A673 (cell line): Measurements from ENCODE around the gene PLAAT4. TPM values are rescaled to one million over a fixed set of nuclear protein-coding genes. Genes with fewer than 3 reads are reported as not detected.

ENCODE experiments used
- BruUV-seq: library from RNA; stranded (reverse); fragments of 400-500 nt; replicated peaks from 2 replicates; lab custom pipeline; 2021; lab: Mats Ljungman, UMichigan
- CTCF ChIA-PET: fragments of 300-600 bp; sonication (Branson Sonifier 250); formaldehyde crosslinking; loops from one replicate; lab custom pipeline; 2022; ENCODE audit warnings: antibody characterized with exemption; lab: Charles Lee
- POLR2A ChIA-PET: fragments of 300-600 bp; sonication (Branson Sonifier 250); formaldehyde crosslinking; loops from one replicate; lab custom pipeline; 2022; ENCODE audit warnings: antibody characterized with exemption; ENCODE audit not compliant: low non-redundant PET; lab: Charles Lee
- DNase-seq: peaks from one replicate; pipeline ENCODE4 v3.0.0-alpha.2; 2015; ENCODE audit warnings: low spot score
- H3K27ac ChIP-seq: fragments of 200-600 bp; sonication (generic); 2 replicates; pipeline ENCODE4 v1.5.1; 2016; ENCODE audit warnings: mixed run types, low read depth, mild to moderate bottlenecking, mixed read lengths, antibody characterized with exemption, low read length; ENCODE audit not compliant: poor library complexity, severe bottlenecking
- H3K27me3 ChIP-seq: fragments of 200-600 bp; sonication (generic); replicated peaks from 2 replicates; pipeline ENCODE4 v1.6.1; 2017; ENCODE audit warnings: mixed run types, low read depth, mild to moderate bottlenecking, mixed read lengths, antibody characterized with exemption, low read length; ENCODE audit not compliant: insufficient read depth, poor library complexity
- H3K36me3 ChIP-seq: fragments of 200-600 bp; sonication (generic); 2 replicates; pipeline ENCODE4 v1.6.1; 2016; ENCODE audit warnings: mixed run types, mild to moderate bottlenecking, mixed read lengths, antibody characterized with exemption, low read length; ENCODE audit not compliant: insufficient read depth, poor library complexity, severe bottlenecking
- H3K4me1 ChIP-seq: fragments of 200-600 bp; sonication (generic); 2 replicates; pipeline ENCODE4 v1.6.1; 2017; ENCODE audit warnings: mixed run types, mild to moderate bottlenecking, mixed read lengths, antibody characterized with exemption, low read length; ENCODE audit not compliant: insufficient read depth, poor library complexity, severe bottlenecking
- H3K4me3 ChIP-seq: fragments of 200-600 bp; sonication (generic); 2 replicates; pipeline ENCODE4 v1.5.1; 2016; ENCODE audit warnings: low read depth, mixed run types, mild to moderate bottlenecking, mixed read lengths, low read length; ENCODE audit not compliant: poor library complexity, severe bottlenecking
- H3K9me3 ChIP-seq: fragments of 200-600 bp; sonication (generic); 2 replicates; pipeline ENCODE4 v1.6.1; 2016; ENCODE audit warnings: mixed run types, low read depth, mild to moderate bottlenecking, mixed read lengths, antibody characterized with exemption, low read length; ENCODE audit not compliant: poor library complexity, severe bottlenecking
- CTCF ChIP-seq: fragments of 300-800, 200-600 bp; sonication (generic); conservative IDR thresholded peaks from 2 replicates; pipeline ENCODE4 v1.5.1; 2017; ENCODE audit warnings: low read depth, mild to moderate bottlenecking, antibody characterized with exemption, low read length, moderate library complexity, mixed read lengths
- EZH2 ChIP-seq: fragments of 200-600 bp; sonication (generic); IDR thresholded peaks from 2 replicates; pipeline ENCODE4 v1.6.1; 2017; ENCODE audit warnings: borderline replicate concordance, low read depth, mild to moderate bottlenecking, mixed read lengths, antibody characterized with exemption, low read length; ENCODE audit not compliant: poor library complexity, severe bottlenecking
- intact Hi-C: fragments of 100-400 bp; cut with micrococcal nuclease; formaldehyde crosslinking; loops from one replicate; pipeline ENCODE4 v1.10.0; 2022; ENCODE audit not compliant: unreplicated experiment
- total RNA-seq: library from RNA; stranded (reverse); gene quantifications from 2 replicates; pipeline ENCODE4 v1.2.3, GENCODE V29; 2021

Gene PLAAT4
- total RNA-seq, 1 experiment from 2014 or later, result 0.97 TPM

- Histone ChIP-seq H3K27me3 (no peaks in the 10 kb centered on the region), H3K9me3 (no peaks in the 10 kb centered on the region), H3K36me3 (no peaks in the 10 kb centered on the region), H3K4me3 (no peak overlapping the region), H3K27ac (no peak overlapping the region), H3K4me1 (no peaks in the 10 kb centered on the region)
- TF ChIP-seq CTCF (no peak), EZH2 (no peak)
- ChIA-PET POLR2A (no interaction called here), CTCF (no interaction called here)
- DNase-seq, result no peak
- intact Hi-C loops, result no loop called here
- BruUV-seq, result no TSS peak
Measured at GRCh38 chr11:63543711-63544110, 7.1 kb downstream of the PLAAT4 start.

- Histone ChIP-seq H3K9me3 (no peaks in the 10 kb centered on the region), H3K36me3 (no peaks in the 10 kb centered on the region), H3K27me3 (no peaks in the 10 kb centered on the region), H3K4me3 (no peak overlapping the region), H3K4me1 (no peaks in the 10 kb centered on the region), H3K27ac (no peak overlapping the region)
- intact Hi-C loops, result no loop called here
- ChIA-PET POLR2A (no interaction called here), CTCF (interaction anchor here (0.7 kb wide), 1 partner anchor 88 kb away, joined by 3 read pairs; no protein-coding TSS in a partner anchor)
- BruUV-seq, result no TSS peak
- TF ChIP-seq CTCF (no peak), EZH2 (no peak)
- DNase-seq, result no peak
Measured at GRCh38 chr11:63547061-63547460, 10.5 kb downstream of the PLAAT4 start.

- POLR2A ChIA-PET, result no interaction called here
- no peaks in the 10 kb centered on the region for H3K9me3 ChIP-seq
- CTCF ChIA-PET, result no interaction called here
- intact Hi-C loops, result no loop called here
- no peaks in the 10 kb centered on the region for H3K4me1 ChIP-seq
- no peak for DNase-seq
- no peak overlapping the region for H3K4me3 ChIP-seq
- H3K27me3 ChIP-seq, result no peaks in the 10 kb centered on the region
- TF ChIP-seq EZH2 (no peak), CTCF (no peak)
- BruUV-seq, result no TSS peak
- H3K27ac ChIP-seq, result no peak overlapping the region
- no peaks in the 10 kb centered on the region for H3K36me3 ChIP-seq
Measured at GRCh38 chr11:63548178-63548577, 11.6 kb downstream of the PLAAT4 start.
